Jurkat, Clone E6-1 (cell line): ENCODE measurements around the gene BRF1.
"Not testable (repeated sequence)": the region's sequence is repeated elsewhere in the genome, so short reads cannot be mapped to it uniquely, and the experiment has no call there.

Experiments used
- DNase-seq: peaks from one replicate; pipeline ENCODE4 v3.0.0-alpha.2; 2011; ENCODE audit warnings: low read depth, low spot score
- H3K4me3 ChIP-seq: 2 replicates; pipeline ENCODE4 v1.5.1; 2011; ENCODE audit warnings: mild to moderate bottlenecking, low read length, control low read depth, moderate library complexity

The BRF1 gene

GRCh38 chr14:105322791-105323556 is 22.2 kb upstream of the BRF1 start:
- no peak overlapping the region for H3K4me3 ChIP-seq
- no peak for DNase-seq

GRCh38 chr14:105317546-105317945 is 16.7 kb upstream of the BRF1 start:
- no peak for DNase-seq

GRCh38 chr14:105316968-105317510 is 16.2 kb upstream of the BRF1 start:
- H3K4me3 ChIP-seq, result no peak overlapping the region
- no peak for DNase-seq

More at GRCh38 chr14:105317546-105317945, 16.7 kb upstream of the BRF1 start:
- H3K4me3 ChIP-seq, result no peak overlapping the region

GRCh38 chr14:105316577-105316941 is 15.8 kb upstream of the BRF1 start:
- no peak for DNase-seq
- H3K4me3 ChIP-seq, result no peak overlapping the region

GRCh38 chr14:105315941-105316576 is 15.3 kb upstream of the BRF1 start:
- H3K4me3 ChIP-seq, result peak overlapping the region; percentile 57; the same call in 1 of the 2 replicates
- DNase-seq, result no peak

GRCh38 chr14:105315211-105315721 is 14.5 kb upstream of the BRF1 start:
- H3K4me3 ChIP-seq, result peak overlapping the region; percentile 57

GRCh38 chr14:105314287-105315200 is 13.7 kb upstream of the BRF1 start, which contains the start of gene PACS2:
Gene PACS2 (plus strand): TSS chr14:105314748. CDS start chr14:105314919, 171 bp downstream.
- peak; percentile 74 for DNase-seq
- peak within 1 kb of the TSS; percentile 57 for H3K4me3 ChIP-seq

More at GRCh38 chr14:105315211-105315721, 14.5 kb upstream of the BRF1 start:
- DNase-seq, result no peak

- no peak for DNase-seq
- H3K4me3 ChIP-seq, result peak overlapping the region; percentile 52
Observed at GRCh38 chr14:105313381-105314286, 12.8 kb upstream of the BRF1 start.

GRCh38 chr14:105312973-105313372 is 12.2 kb upstream of the BRF1 start:
- no peak overlapping the region for H3K4me3 ChIP-seq

GRCh38 chr14:105311838-105312237 is 11.0 kb upstream of the BRF1 start:
- DNase-seq, result no peak
- no peak overlapping the region for H3K4me3 ChIP-seq

More at GRCh38 chr14:105312973-105313372, 12.2 kb upstream of the BRF1 start:
- DNase-seq, result no peak

GRCh38 chr14:105309371-105309770 is 8.6 kb upstream of the BRF1 start:
- H3K4me3 ChIP-seq, result no peak overlapping the region
- DNase-seq, result no peak

GRCh38 chr14:105307052-105307727 is 6.4 kb upstream of the BRF1 start:
- H3K4me3 ChIP-seq, result no peak overlapping the region
- no peak for DNase-seq

- DNase-seq, result no peak
- no peak overlapping the region for H3K4me3 ChIP-seq
Observed at GRCh38 chr14:105305791-105306190, 5.0 kb upstream of the BRF1 start.

GRCh38 chr14:105305345-105305744 is 4.5 kb upstream of the BRF1 start:
- H3K4me3 ChIP-seq, result no peak overlapping the region
- DNase-seq, result peak; percentile 41

- no peak overlapping the region for H3K4me3 ChIP-seq
- no peak for DNase-seq
Observed at GRCh38 chr14:105304565-105304964, 3.8 kb upstream of the BRF1 start.

GRCh38 chr14:105303949-105304348 is 3.1 kb upstream of the BRF1 start:
- H3K4me3 ChIP-seq, result no peak overlapping the region
- no peak for DNase-seq

GRCh38 chr14:105301915-105302249 is 1.1 kb upstream of the BRF1 start:
- H3K4me3 ChIP-seq, result peak overlapping the region; percentile 72
- not testable (repeated sequence) for DNase-seq
